Astrocyte (in vitro differentiated cells and primary cell): ENCODE results near the gene ATXN2. TPM values are rescaled to one million over a fixed set of nuclear protein-coding genes. Genes with fewer than 3 reads are reported as not detected.

ENCODE experiments used
- DNase-seq: peaks from one replicate; pipeline ENCODE4 v3.0.0-alpha.2; 2010; ENCODE audit warnings: low read depth
- FAIRE-seq: peaks from 2 replicates; lab custom pipeline; 2011; peaks lifted over from hg19 to GRCh38; lab: Jason Lieb, UNC
- H2AFZ ChIP-seq: 2 replicates; pipeline ENCODE4 v1.6.0; 2012; ENCODE audit warnings: low read depth, low read length, inconsistent platforms
- H3K27ac ChIP-seq: 2 replicates; pipeline ENCODE4 v1.5.1; 2011; ENCODE audit warnings: low read depth, low read length, inconsistent platforms
- H3K27me3 ChIP-seq: 2 replicates; pipeline ENCODE4 v1.6.0; 2011; ENCODE audit warnings: low read length, inconsistent platforms; ENCODE audit not compliant: insufficient read depth
- H3K36me3 ChIP-seq: 2 replicates; pipeline ENCODE4 v1.5.1; 2011; ENCODE audit warnings: low read length, inconsistent platforms; ENCODE audit not compliant: insufficient read depth
- H3K4me1 ChIP-seq: 2 replicates; pipeline ENCODE4 v1.5.1; 2011; ENCODE audit warnings: low read length, inconsistent platforms; ENCODE audit not compliant: insufficient read depth
- H3K4me2 ChIP-seq: 2 replicates; pipeline ENCODE4 v1.6.0; 2012; ENCODE audit warnings: low read length, inconsistent platforms
- H3K4me3 ChIP-seq: 2 replicates; pipeline ENCODE4 v1.5.1; 2011; ENCODE audit warnings: low read depth, mild to moderate bottlenecking, low read length, inconsistent platforms; ENCODE audit not compliant: insufficient read depth
- H3K79me2 ChIP-seq: 2 replicates; pipeline ENCODE4 v1.6.0; 2012; ENCODE audit warnings: mild to moderate bottlenecking, low read length, inconsistent platforms; ENCODE audit not compliant: insufficient read depth
- H3K9ac ChIP-seq: 2 replicates; pipeline ENCODE4 v1.6.0; 2012; ENCODE audit warnings: mild to moderate bottlenecking, low read length, inconsistent platforms
- H3K9me3 ChIP-seq: 2 replicates; pipeline ENCODE4 v1.5.1; 2012; ENCODE audit warnings: low read depth, mild to moderate bottlenecking, low read length, inconsistent platforms; ENCODE audit not compliant: insufficient read depth
- H4K20me1 ChIP-seq: 2 replicates; pipeline ENCODE4 v1.6.0; 2012; ENCODE audit warnings: low read length, inconsistent platforms; ENCODE audit not compliant: insufficient read depth
- H3K27ac Mint-ChIP-seq: one replicate; pipeline ENCODE4 v1.8.0; 2021; ENCODE audit warnings: mild to moderate bottlenecking, mixed read lengths; ENCODE audit not compliant: unreplicated experiment
- H3K27me3 Mint-ChIP-seq: one replicate; pipeline ENCODE4 v1.8.0; 2021; ENCODE audit warnings: low read depth, mixed read lengths; ENCODE audit not compliant: unreplicated experiment
- H3K36me3 Mint-ChIP-seq: one replicate; pipeline ENCODE4 v1.8.0; 2021; ENCODE audit warnings: low read depth, mixed read lengths; ENCODE audit not compliant: unreplicated experiment
- H3K4me1 Mint-ChIP-seq: one replicate; pipeline ENCODE4 v1.8.0; 2021; ENCODE audit warnings: low read depth, mixed read lengths; ENCODE audit not compliant: unreplicated experiment
- H3K4me3 Mint-ChIP-seq: one replicate; pipeline ENCODE4 v1.8.0; 2021; ENCODE audit warnings: mild to moderate bottlenecking, moderate library complexity, mixed read lengths; ENCODE audit not compliant: unreplicated experiment
- H3K9me3 Mint-ChIP-seq: one replicate; pipeline ENCODE4 v1.8.0; 2021; ENCODE audit warnings: mild to moderate bottlenecking, mixed read lengths; ENCODE audit not compliant: unreplicated experiment
- EZH2 ChIP-seq: IDR thresholded peaks from 2 replicates; pipeline ENCODE4 v1.6.1; 2012; ENCODE audit warnings: mild to moderate bottlenecking, low read length, inconsistent platforms; ENCODE audit not compliant: insufficient read depth
- total RNA-seq: library from RNA; stranded (reverse); gene quantifications from 2 replicates; pipeline ENCODE4 v1.2.1, GENCODE V29; 2021
- TF ChIP-seq, protein P1 (sequence below): IDR thresholded peaks from 2 replicates; pipeline ENCODE4 v1.5.1; 2011; ENCODE audit warnings: low read depth, mild to moderate bottlenecking, inconsistent platforms, low read length, moderate library complexity; ENCODE audit not compliant: insufficient read depth

The ATXN2 gene
- total RNA-seq, 1 donor from 2014 or later = 58.0 TPM

- Histone ChIP-seq H3K4me3 (peak overlapping the region; percentile 90), H3K4me2 (peak overlapping the region; percentile 93), H2AFZ (no peak overlapping the region), H3K79me2 (peaks cover 67% of the 10 kb centered on the region), H3K36me3 (no peaks in the 10 kb centered on the region), H3K9ac (peak overlapping the region; percentile 91), H3K27me3 (no peaks in the 10 kb centered on the region), H3K9me3 (no peaks in the 10 kb centered on the region), H3K4me1 (peaks cover 66% of the 10 kb centered on the region), H4K20me1 (peaks cover 21% of the 10 kb centered on the region), H3K27ac (peak overlapping the region; percentile 66)
- TF ChIP-seq EZH2 = no peak
- TF ChIP-seq, protein P1, sequence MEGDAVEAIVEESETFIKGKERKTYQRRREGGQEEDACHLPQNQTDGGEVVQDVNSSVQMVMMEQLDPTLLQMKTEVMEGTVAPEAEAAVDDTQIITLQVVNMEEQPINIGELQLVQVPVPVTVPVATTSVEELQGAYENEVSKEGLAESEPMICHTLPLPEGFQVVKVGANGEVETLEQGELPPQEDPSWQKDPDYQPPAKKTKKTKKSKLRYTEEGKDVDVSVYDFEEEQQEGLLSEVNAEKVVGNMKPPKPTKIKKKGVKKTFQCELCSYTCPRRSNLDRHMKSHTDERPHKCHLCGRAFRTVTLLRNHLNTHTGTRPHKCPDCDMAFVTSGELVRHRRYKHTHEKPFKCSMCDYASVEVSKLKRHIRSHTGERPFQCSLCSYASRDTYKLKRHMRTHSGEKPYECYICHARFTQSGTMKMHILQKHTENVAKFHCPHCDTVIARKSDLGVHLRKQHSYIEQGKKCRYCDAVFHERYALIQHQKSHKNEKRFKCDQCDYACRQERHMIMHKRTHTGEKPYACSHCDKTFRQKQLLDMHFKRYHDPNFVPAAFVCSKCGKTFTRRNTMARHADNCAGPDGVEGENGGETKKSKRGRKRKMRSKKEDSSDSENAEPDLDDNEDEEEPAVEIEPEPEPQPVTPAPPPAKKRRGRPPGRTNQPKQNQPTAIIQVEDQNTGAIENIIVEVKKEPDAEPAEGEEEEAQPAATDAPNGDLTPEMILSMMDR = no peak
- DNase-seq (no peak), FAIRE-seq (no peak)
- Mint-ChIP-seq H3K9me3 (no peaks in the 10 kb centered on the region), H3K4me3 (peak overlapping the region; percentile 93), H3K4me1 (peaks cover 32% of the 10 kb centered on the region), H3K36me3 (peaks cover 1% of the 10 kb centered on the region), H3K27ac (peak overlapping the region; percentile 87), H3K27me3 (no peaks in the 10 kb centered on the region)
Observed at GRCh38 chr12:111407377-111408115, 191.6 kb downstream of the ATXN2 start.

DNA sequence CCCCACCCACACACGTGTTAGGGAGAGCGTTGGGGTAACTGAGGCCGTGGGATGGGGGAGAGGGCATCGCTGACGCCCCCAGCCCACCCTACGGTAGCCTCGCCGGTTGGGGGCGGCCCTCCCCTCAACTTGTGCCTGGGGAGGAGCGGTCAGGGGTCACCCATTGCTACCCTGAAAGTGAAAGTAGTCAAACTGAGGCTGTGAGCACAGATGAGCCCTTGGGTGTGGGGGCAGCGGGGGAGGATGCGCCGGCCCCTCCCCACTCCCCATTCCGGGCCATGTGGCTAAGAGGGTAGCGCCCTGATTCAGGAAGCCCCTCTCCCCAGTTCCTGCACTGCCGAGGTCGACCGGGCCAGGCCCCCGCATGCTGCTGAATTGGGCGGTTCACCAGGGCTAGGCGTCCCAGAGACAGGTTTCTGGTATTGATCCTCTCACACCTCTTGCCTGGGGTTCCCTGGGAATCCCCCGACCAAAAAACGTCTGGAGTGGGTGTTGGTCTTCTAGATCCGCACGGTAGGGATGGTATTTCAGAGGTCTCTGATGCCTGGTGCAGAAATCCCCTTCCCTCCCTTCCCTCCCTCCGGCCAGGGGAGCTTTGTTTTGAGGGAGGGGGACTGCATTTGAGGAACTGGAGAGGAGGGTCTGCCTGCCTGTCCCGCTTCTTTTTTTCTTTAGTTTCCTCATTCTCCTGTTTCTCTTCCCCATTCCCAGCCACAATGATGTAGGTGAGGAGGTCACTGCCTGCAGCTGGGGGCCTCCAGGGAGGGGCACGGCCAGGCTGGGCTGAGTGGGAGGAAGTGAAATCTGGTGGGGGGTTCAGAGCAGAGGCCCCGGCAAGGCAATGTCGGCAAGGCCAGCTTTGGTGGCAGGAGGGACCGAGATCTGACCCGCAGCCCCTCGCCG lies 192.4 kb downstream of the ATXN2 start:
- FAIRE-seq (no peak), DNase-seq (no peak)
- H3K4me3 ChIP-seq = peak overlapping the region; percentile 90
- H3K4me2 ChIP-seq = peak overlapping the region; percentile 93
- H3K27me3 Mint-ChIP-seq = no peaks in the 10 kb centered on the region
- H3K36me3 ChIP-seq = no peaks in the 10 kb centered on the region
- no peaks in the 10 kb centered on the region for H3K9me3 ChIP-seq
- H3K79me2 ChIP-seq = peaks cover 59% of the 10 kb centered on the region
- H3K4me1 ChIP-seq = peaks cover 59% of the 10 kb centered on the region
- peak overlapping the region; percentile 66 for H3K27ac ChIP-seq
- H3K4me3 Mint-ChIP-seq = peak overlapping the region; percentile 93
- peak overlapping the region; percentile 87 for H3K27ac Mint-ChIP-seq
- peaks cover 19% of the 10 kb centered on the region for H4K20me1 ChIP-seq
- TF ChIP-seq EZH2 = no peak
- TF ChIP-seq, protein P1 = no peak
- H3K9ac ChIP-seq = peak overlapping the region; percentile 91
- H3K36me3 Mint-ChIP-seq = peaks cover 1% of the 10 kb centered on the region
- H3K9me3 Mint-ChIP-seq = no peaks in the 10 kb centered on the region
- H2AFZ ChIP-seq = peak overlapping the region; percentile 28
- no peaks in the 10 kb centered on the region for H3K27me3 ChIP-seq
- H3K4me1 Mint-ChIP-seq = peaks cover 24% of the 10 kb centered on the region
